GM18505 (cell line): ENCODE results near the gene ZNF578.
"Not testable (repeated sequence)": the region's sequence is repeated elsewhere in the genome, so short reads cannot be mapped to it uniquely, and the experiment has no call there.

Source experiments
- ATAC-seq: cut with Tn5 transposase; IDR thresholded peaks from one replicate; pipeline ENCODE4 v1.9.1; 2021; ENCODE audit not compliant: unreplicated experiment
- POLR2A ChIP-seq: IDR thresholded peaks from 4 replicates; pipeline ENCODE4 v1.6.1; 2011; ENCODE audit warnings: borderline replicate concordance; ENCODE audit not compliant: insufficient read depth, insufficient read length; ENCODE audit errors: extremely low read depth

ZNF578 gene

DNA sequence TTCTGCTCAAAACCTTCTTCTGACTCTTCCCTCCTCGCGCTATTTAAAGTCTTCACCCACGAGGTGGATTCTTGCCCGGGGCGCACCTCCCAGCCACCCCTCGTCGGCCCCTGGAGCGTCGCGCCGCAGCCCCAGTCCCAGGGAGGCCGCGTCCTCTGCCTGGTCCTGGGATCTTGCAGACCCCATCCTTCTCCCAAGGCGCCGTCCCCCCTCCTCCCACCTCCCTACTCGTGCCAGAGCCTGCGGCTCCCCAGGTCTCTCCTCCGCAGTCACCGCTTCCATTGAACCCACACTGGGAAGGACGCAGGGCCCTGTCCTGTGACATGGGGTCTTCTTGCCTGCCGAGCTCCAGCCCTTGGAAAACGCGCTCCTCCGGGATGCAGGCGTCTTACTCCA, 74.6 kb downstream of the ZNF578 start:
- peak; percentile 17 for ATAC-seq
- TF ChIP-seq POLR2A = no peak

DNA sequence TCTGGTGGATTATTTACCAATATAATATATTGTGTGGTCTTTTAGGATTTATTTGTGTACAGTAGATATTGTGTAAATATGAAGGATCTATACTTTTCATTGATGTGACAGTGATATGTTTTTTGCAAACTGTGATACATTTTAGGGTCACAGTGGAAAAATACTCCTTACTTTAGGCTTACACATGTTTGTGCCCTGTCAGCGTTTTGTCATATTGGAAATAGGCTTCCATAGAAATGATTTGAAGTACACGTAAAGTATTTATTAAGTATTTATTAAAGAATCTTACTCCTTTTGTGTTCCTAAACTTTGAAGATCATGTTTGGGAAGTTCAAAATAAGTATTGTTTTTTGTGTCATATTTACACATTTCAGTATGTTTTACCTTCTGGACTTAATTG, 79.1 kb downstream of the ZNF578 start:
- TF ChIP-seq POLR2A = no peak
- no peak for ATAC-seq

DNA sequence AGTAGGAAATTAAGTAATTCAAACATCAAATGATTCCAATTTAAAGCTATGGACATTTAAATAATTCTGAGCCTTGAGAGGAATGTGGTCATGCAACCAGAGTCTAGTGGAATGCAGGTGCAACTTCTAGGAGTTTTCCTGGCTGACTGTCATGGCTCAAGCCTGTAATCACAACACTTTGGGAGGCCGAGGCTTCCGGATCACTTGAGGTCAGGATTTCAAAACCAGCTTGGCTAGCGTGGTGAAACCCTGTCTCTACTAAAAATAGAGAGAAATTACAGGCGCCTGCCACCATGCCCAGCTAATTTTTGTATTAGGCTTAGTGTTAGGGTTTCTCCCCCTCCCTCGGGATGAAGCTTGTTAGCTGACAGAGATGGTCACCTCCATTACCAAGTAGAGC, 80.5 kb downstream of the ZNF578 start:
- TF ChIP-seq POLR2A = no peak
- ATAC-seq = no peak

GRCh38 chr19:52535385-52535770, 82.0 kb downstream of the ZNF578 start:
- ATAC-seq = not testable (repeated sequence)

DNA sequence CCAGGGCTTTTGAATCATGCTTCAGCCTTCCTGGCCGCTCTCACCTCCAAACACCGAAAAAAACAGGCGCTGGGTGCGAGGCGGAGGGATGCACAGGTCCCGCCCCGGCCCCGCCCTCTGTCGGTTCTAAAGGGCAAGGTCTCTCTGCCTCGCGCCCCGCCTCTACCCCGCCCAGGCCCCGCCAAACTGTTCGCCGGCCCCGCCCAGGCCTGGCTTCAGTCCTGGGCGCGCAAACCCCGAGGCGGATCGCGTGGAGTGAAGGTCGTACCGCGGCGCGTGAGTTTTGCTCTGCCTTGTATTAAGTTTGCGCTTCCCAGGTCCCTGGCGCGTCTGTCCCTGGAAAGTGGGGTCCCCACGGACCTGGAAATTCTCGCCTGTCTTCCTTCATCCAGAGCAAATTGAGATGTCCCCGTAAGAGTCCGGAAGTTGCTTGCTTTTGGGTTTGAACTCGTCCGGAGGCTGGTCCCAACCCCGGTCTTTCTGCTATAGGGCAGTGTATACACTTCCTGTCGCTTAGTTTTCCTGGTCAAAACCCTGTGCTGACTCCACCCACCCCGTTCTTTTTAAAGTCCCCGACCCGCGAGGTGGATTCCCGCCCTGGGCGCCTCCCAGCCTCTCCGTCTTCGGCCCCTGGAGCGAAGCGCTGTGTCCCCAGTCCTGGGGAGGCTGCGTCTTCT, 82.6 kb downstream of the ZNF578 start:
- ATAC-seq = peak; percentile 82

GRCh38 chr19:52536448-52536800, 83.1 kb downstream of the ZNF578 start:
- TF ChIP-seq POLR2A = no peak
- ATAC-seq = peak; percentile 36

More for the DNA sequence above, 82.6 kb downstream of the ZNF578 start:
- peak; percentile 69 for TF ChIP-seq POLR2A

GRCh38 chr19:52538815-52539214, 85.5 kb downstream of the ZNF578 start:
- ATAC-seq = not testable (repeated sequence)

GRCh38 chr19:52541176-52541575, 87.8 kb downstream of the ZNF578 start:
- ATAC-seq = not testable (repeated sequence)

DNA sequence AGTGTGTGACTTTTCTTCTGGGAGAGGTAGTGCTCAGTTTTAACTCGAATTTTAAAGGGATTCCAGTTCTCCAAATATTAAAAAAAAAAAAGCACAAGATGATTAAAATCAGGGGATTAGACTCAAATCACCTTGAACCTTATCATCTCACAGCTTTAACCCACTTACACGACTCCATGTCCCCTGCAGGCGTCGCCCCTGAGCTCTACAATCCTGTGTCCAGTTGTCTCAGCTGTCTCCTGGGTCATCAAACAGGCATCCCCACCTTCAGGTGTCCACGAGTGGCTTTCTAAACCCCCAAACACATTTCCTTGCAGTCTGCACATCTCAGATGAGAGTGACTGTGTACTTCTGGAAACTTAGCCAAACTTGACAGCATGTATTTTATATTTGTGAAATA, 88.3 kb downstream of the ZNF578 start:
- no peak for ATAC-seq
- no peak for TF ChIP-seq POLR2A

GRCh38 chr19:52542541-52542940, 89.2 kb downstream of the ZNF578 start:
- not testable (repeated sequence) for ATAC-seq

DNA sequence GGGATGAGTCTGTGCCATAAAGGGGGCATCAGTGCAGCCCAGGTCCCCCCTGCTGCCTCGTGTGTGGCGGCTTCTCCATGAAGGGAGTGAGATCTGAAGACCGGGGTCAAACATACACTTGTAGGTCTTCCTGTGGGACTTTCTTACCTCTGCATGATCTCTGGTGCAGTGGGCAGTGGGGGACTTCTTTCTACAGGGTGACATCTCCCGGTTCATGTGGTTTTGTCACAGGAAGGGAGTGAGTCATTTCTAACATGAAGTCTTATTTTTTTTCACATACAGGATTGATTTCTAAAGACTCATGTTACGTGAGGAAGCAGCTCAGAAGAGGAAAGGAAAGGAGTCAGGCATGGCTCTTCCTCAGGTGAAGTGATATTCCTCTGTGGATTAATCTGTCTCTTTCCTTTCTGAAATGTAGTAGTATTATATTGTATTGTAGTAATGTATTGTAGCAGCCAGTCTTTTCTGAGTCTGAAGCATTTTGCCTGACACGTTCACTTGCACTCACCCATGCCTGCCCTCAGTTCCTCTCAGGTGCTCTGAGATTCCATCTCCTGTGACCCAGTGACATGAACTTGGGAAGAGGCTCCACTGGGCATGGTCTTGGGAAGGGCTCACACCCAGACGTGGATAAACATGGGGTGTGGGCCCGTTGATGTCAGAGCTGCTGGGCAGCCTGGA, 89.8 kb downstream of the ZNF578 start:
- TF ChIP-seq POLR2A = no peak
- ATAC-seq = no peak

DNA sequence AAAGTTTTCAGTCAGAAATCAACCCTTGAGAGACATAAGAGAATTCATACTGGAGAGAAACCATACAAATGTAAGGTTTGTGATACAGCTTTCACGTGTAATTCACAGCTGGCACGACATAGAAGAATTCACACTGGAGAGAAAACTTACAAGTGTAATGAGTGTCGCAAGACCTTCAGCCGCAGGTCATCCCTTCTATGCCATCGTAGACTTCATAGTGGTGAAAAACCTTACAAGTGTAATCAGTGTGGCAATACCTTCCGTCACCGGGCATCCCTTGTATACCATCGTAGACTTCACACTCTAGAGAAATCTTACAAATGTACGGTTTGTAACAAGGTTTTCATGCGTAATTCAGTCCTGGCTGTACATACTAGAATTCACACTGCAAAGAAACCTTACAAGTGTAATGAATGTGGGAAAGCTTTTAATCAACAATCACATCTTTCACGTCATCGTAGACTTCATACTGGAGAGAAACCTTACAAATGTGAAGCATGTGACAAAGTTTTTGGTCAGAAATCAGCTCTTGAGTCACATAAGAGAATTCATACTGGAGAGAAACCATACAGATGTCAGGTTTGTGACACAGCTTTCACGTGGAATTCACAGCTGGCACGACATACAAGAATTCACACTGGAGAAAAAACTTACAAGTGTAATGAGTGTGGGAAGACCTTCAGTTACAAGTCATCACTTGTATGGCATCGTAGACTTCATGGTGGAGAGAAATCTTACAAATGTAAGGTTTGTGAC, 101.0 kb downstream of the ZNF578 start:
- TF ChIP-seq POLR2A = no peak
- ATAC-seq = no peak

GRCh38 chr19:52557231-52557995, 104.1 kb downstream of the ZNF578 start:
- TF ChIP-seq POLR2A = no peak
- ATAC-seq = no peak

- ATAC-seq = not testable (repeated sequence)
Observed at GRCh38 chr19:52558732-52559445, 105.5 kb downstream of the ZNF578 start.

GRCh38 chr19:52561611-52562010, 108.3 kb downstream of the ZNF578 start:
- ATAC-seq = not testable (repeated sequence)
